ENCODE results near the gene APC.

DNA sequence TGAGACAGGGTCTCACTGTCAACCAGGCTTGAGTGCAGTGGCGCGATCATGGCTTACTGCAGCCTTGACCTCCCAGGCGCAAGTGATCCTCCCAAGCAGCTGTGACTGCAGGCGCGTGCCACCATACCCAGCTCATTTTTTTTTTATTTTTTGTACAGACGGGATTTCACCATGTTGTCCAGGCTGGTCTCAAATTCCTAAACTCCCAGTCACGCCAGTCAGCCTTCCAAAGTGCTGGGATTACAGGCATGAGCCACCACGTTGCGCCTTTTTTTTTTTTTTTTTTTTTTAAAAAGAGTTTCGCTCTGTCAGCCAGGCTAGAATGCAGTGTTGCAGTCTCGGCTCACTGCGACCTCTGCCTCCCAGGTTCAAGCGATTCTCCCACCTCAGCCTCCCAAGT is 96.3 kb downstream of the APC start:
- no peak for TF ChIP-seq POLR2A (IDR thresholded peaks at IDR 0.05; ENCODE audit: insufficient read depth in 1 of 2, low read depth in 2 of 2, low read length in 2 of 2)
- no peak for TF ChIP-seq MTA1 (CRISPR knock-in tag; IDR thresholded peaks at IDR 0.05; ENCODE audit: borderline replicate concordance)
- TF ChIP-seq ASH2L (IDR thresholded peaks at IDR 0.05; ENCODE audit: insufficient read length, low read depth, low read length), result no peak
- no peak for TF ChIP-seq FOXM1 (CRISPR knock-in tag; IDR thresholded peaks at IDR 0.05)
- no peak for TF ChIP-seq NR2C2 (CRISPR knock-in tag; IDR thresholded peaks at IDR 0.05; ENCODE audit: borderline replicate concordance)
- TF ChIP-seq ZMYM4 (CRISPR knock-in tag; IDR thresholded peaks at IDR 0.05), result no peak
- no peak for TF ChIP-seq U2AF2 (IDR thresholded peaks at IDR 0.05; ENCODE audit: low read depth, low read length)
- no peak for TF ChIP-seq SIN3A (IDR thresholded peaks at IDR 0.05; ENCODE audit: borderline replicate concordance, low read depth, low read length)
- TF ChIP-seq CHD4 (IDR thresholded peaks at IDR 0.05; ENCODE audit: borderline replicate concordance, low read length), result no peak
- no peak for TF ChIP-seq ZFP36 (IDR thresholded peaks at IDR 0.05; ENCODE audit: borderline replicate concordance, low read depth, low read length, partially characterized antibody)
- no peak for TF ChIP-seq ZNF3 (CRISPR knock-in tag; IDR thresholded peaks at IDR 0.05)
